GM12878 (cell line): ENCODE results near the gene CREB3L4. TPM values are rescaled to one million over a fixed set of nuclear protein-coding genes. Genes with fewer than 3 reads are reported as not detected.

Experiments
- ATAC-seq: fragments of 200-7000 bp; cut with Tn5 transposase; 3 replicates; pipeline ENCODE4 v1.9.1; 2020; ENCODE audit warnings: mild to moderate bottlenecking, moderate library complexity
- BruUV-seq: library from RNA; stranded (reverse); fragments of 400-500 nt; replicated peaks from 2 replicates; lab custom pipeline; 2021; lab: Mats Ljungman, UMichigan
- CTCF ChIA-PET: fragments of 300-600 bp; sonication (Branson Sonifier 250); formaldehyde crosslinking; extraction: SDS; loops from one replicate; lab custom pipeline; 2021; ENCODE audit warnings: inconsistent platforms; lab: Yijun Ruan, JAX
- POLR2A ChIA-PET: fragments of 350-600 bp; formaldehyde crosslinking; extraction: SDS; loops from one replicate; lab custom pipeline; 2021; ENCODE audit warnings: inconsistent platforms; lab: Charles Lee
- RAD21 ChIA-PET: fragments of 300-600 bp; sonication (Branson Sonifier 250); formaldehyde crosslinking; loops from one replicate; lab custom pipeline; 2023; ENCODE audit warnings: antibody characterized with exemption; ENCODE audit not compliant: unreplicated experiment; lab: Charles Lee
- SMC1A ChIA-PET: fragments of 300-600 bp; sonication (Branson Sonifier 250); formaldehyde crosslinking; loops from one replicate; lab custom pipeline; 2023; ENCODE audit not compliant: unreplicated experiment, uncharacterized antibody; lab: Charles Lee
- DNase-seq: peaks from one replicate; pipeline ENCODE4 v3.0.0-alpha.2; 2011; ENCODE audit warnings: low read depth, low spot score
- FAIRE-seq: peaks from 3 replicates; lab custom pipeline; 2011; peaks lifted over from hg19 to GRCh38; lab: Jason Lieb, UNC
- H2AFZ ChIP-seq: 2 replicates; pipeline ENCODE4 v1.6.0; 2011; ENCODE audit warnings: low read depth, low read length, control low read depth; ENCODE audit not compliant: control insufficient read depth
- H3K27ac ChIP-seq: 2 replicates; pipeline ENCODE4 v1.5.1; 2011; ENCODE audit warnings: control low read depth; ENCODE audit not compliant: control insufficient read depth, insufficient read depth
- H3K27me3 ChIP-seq, 2 experiments: replicated peaks in 1 of 2; 2 replicates each; pipeline versions ENCODE4 v1.6.0 to v1.6.1; 2011; ENCODE audit warnings: low read length in 1 of 2; ENCODE audit not compliant: control insufficient read depth in 2 of 2, insufficient read depth in 2 of 2
- H3K36me3 ChIP-seq, 2 experiments: 2 replicates each; pipeline ENCODE4 v1.5.1; 2011; ENCODE audit warnings: low read length in 1 of 2; ENCODE audit not compliant: control insufficient read depth in 2 of 2, insufficient read depth in 2 of 2
- H3K4me1 ChIP-seq: 2 replicates; pipeline ENCODE4 v1.6.1; 2011; ENCODE audit warnings: mild to moderate bottlenecking, low read length, moderate library complexity, mixed read lengths; ENCODE audit not compliant: control insufficient read depth, insufficient read depth
- H3K4me2 ChIP-seq: 2 replicates; pipeline ENCODE4 v1.6.0; 2011; ENCODE audit warnings: control low read depth; ENCODE audit not compliant: control insufficient read depth, insufficient read depth
- H3K4me3 ChIP-seq: fragments of 200-600 bp; sonication (generic); 2 replicates; pipeline ENCODE4 v1.5.1; 2016
- H3K79me2 ChIP-seq: 2 replicates; pipeline ENCODE4 v1.6.0; 2011; ENCODE audit warnings: low read length; ENCODE audit not compliant: control insufficient read depth, insufficient read depth
- H3K9ac ChIP-seq: 2 replicates; pipeline ENCODE4 v1.8.0; 2011; ENCODE audit warnings: low read length, control low read depth, mixed read lengths; ENCODE audit not compliant: control insufficient read depth, insufficient read depth
- H3K9me3 ChIP-seq: replicated peaks from 3 replicates; pipeline ENCODE4 v1.5.1; 2011; ENCODE audit warnings: mild to moderate bottlenecking, low read length; ENCODE audit not compliant: control insufficient read depth, insufficient read depth
- H4K20me1 ChIP-seq: 2 replicates; pipeline ENCODE4 v1.6.0; 2011; ENCODE audit not compliant: control insufficient read depth, insufficient read depth
- MTA3 ChIP-seq: IDR thresholded peaks from 2 replicates; pipeline ENCODE4 v1.6.1; 2012; ENCODE audit warnings: low read length, inconsistent platforms, borderline replicate concordance
- NFIC ChIP-seq: IDR thresholded peaks from 2 replicates; pipeline ENCODE4 v1.6.1; 2012; ENCODE audit warnings: low read depth, mild to moderate bottlenecking, inconsistent platforms, low read length, moderate library complexity
- ZNF207 ChIP-seq: fragments of 450-650 bp; IDR thresholded peaks from 2 replicates; pipeline ENCODE4 v1.6.1; 2014; ENCODE audit warnings: antibody characterized with exemption, mild to moderate bottlenecking, borderline replicate concordance
- ZNF384 ChIP-seq: IDR thresholded peaks from 2 replicates; pipeline ENCODE4 v1.6.1; 2012; ENCODE audit warnings: low read depth, mild to moderate bottlenecking, low read length, improper control_type of control experiment, borderline replicate concordance
- WGBS: methylation state at CpG from one replicate; pipeline ENCODE4 v1.1.6; 2016; ENCODE audit warnings: low lambda C conversion rate; ENCODE audit not compliant: insufficient replicate concordance, insufficient coverage; ENCODE audit errors: missing lambda C conversion rate; 5-methylcytosine and 5-hydroxymethylcytosine counted together
- in situ Hi-C: fragments of 300-500 bp; cut with MboI; formaldehyde crosslinking; loops from 9 replicates; pipeline ENCODE4 v1.14.3; 2018; ENCODE audit warnings: mixed read lengths
- intact Hi-C: fragments of 100-400 bp; cut with micrococcal nuclease; formaldehyde crosslinking; loops from one replicate; pipeline ENCODE4 v1.14.2; 2022; ENCODE audit not compliant: unreplicated experiment
- polyA plus RNA-seq, 11 experiments: library from polyadenylated mRNA; depleted of rRNA in 4 of 11; unstranded in 6 of 11; stranded (reverse) in 5 of 11; fragments of >200 nt; fragmentation: Nextera tagmentation in 4 of 11; fragmentation: Illumina TruSeq in 1 of 11; extraction: Ambion mirVana in 4 of 11; extraction: Trizol in 1 of 11; gene quantifications; 1 replicate in 1 of 11; 2 replicates in 10 of 11; pipeline versions ENCODE4 v1.2.1 to v1.2.3, GENCODE V29; 2011 to 2016; ENCODE audit warnings: inconsistent platforms in 2 of 11, missing spikeins in 2 of 11, low read depth in 1 of 11
- total RNA-seq, 4 experiments: library from RNA; depleted of rRNA in 3 of 4; stranded (reverse); fragments of >200 nt in 3 of 4; fragmentation: Illumina TruSeq in 1 of 4; extraction: Trizol in 1 of 4; gene quantifications; 2 replicates each; pipeline versions ENCODE4 v1.2.1 to v1.2.3, GENCODE V29; 2013 to 2021
- TF ChIP-seq, protein P1 (sequence below): IDR thresholded peaks from 2 replicates; pipeline ENCODE4 v1.6.1; 2012; ENCODE audit warnings: low read depth, low read length, improper control_type of control experiment

CREB3L4 gene
- total and polyA plus RNA-seq, 10 of the 15 experiments (the other 5 are each of a cell fraction or from before 2014, with no cell fraction given): 9.7 to 14.0 (median 12.1) TPM

DNA sequence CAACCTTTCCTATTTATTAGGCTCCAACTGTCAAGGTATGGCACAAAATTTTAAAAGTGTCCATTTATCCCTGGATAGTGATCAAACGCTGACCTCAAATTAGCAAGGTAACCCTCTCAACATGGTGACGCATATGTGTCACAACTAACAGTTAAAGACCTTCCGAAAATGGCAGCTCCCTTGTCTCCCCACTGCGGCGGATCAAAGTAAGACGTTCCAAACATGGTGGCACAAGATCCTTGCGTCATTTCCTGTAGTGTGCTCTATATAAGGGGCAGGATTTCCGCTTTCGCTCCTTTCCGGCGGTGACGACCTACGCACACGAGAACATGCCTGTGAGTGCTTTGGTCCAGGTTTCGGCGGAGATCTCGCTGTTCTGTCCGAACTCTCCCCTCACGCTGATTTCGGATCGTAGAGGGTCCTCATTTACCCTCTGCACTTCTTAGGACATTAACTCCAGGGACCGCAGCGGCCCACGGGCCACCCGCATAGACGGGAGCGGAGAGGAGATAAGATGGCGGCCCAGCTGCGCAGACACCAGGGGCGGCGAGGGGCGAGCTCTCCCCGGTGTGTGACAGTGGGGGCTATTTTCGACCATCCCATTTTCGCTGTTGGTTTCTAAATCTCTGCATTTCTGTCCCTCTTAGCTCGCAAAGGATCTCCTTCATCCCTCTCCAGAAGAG lies 22.9 kb downstream of the CREB3L4 start, which contains the start of gene RPS27 (continued):
- TF ChIP-seq, protein P1, sequence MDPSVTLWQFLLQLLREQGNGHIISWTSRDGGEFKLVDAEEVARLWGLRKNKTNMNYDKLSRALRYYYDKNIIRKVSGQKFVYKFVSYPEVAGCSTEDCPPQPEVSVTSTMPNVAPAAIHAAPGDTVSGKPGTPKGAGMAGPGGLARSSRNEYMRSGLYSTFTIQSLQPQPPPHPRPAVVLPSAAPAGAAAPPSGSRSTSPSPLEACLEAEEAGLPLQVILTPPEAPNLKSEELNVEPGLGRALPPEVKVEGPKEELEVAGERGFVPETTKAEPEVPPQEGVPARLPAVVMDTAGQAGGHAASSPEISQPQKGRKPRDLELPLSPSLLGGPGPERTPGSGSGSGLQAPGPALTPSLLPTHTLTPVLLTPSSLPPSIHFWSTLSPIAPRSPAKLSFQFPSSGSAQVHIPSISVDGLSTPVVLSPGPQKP: peak; percentile 40; the same call in 1 of the 2 replicates
- TF ChIP-seq ZNF384: no peak

DNA sequence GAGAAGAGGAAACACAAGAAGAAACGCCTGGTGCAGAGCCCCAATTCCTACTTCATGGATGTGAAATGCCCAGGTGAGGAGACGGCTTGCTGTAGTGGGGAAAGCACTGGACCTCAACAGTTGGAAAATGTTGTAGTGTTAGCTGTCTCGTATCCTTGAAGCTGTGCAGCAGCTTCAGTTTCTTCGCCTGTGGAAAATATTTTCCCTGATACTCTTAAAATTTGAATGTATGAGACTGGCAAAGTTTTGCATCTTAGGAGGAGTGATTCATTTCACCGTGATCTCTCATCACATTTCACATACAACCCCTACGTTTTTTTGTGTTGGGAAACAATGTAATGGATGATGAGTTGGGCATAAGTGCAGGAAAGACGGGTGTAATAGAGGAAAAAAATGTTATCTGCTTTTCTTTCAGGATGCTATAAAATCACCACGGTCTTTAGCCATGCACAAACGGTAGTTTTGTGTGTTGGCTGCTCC lies 23.5 kb downstream of the CREB3L4 start:
- Histone ChIP-seq H3K4me3 (peak overlapping the region; percentile 86), H3K4me2 (peak overlapping the region; percentile 89), H3K79me2 (peaks cover 25% of the 10 kb centered on the region), H3K27ac (peak overlapping the region; percentile 96), H3K9me3 (no peaks in the 10 kb centered on the region), H3K9ac (peak overlapping the region; percentile 98), H3K27me3 (no peaks in the 10 kb centered on the region), H4K20me1 (no peaks in the 10 kb centered on the region), H3K4me1 (peaks cover 9% of the 10 kb centered on the region), H3K36me3 (peaks cover 0 to 16% of the 10 kb centered on the region in 2 experiments; a peak in 3 of 4 replicates), H2AFZ (no peak overlapping the region)
- ChIA-PET SMC1A (interaction anchor here (0.5 to 1.9 kb wide), 10 partner anchors 17 to 236 kb away, joined by 3 to 5 read pairs (median 4); no protein-coding TSS in a partner anchor), CTCF (interaction anchor here (1.4 to 1.8 kb wide), 3 partner anchors 13 to 481 kb away, joined by 3 to 13 read pairs (median 4); partner anchors contain the start of gene JTB), RAD21 (interaction anchor here (0.9 to 2.3 kb wide), 4 partner anchors 13 to 194 kb away, joined by 3 to 10 read pairs (median 4); partner anchors contain the start of gene CREB3L4), POLR2A (interaction anchor here (0.9 to 3.8 kb wide), 14 partner anchors 9 to 261 kb away, joined by 3 to 26 read pairs (median 4); partner anchors contain the start of genes DENND4B, JTB and SLC39A1)
- no peak for DNase-seq
- FAIRE-seq: no peak
- intact Hi-C loops: loop anchor here (2.0 to 5.0 kb wide), 2 partner anchors 191 to 282 kb away; partner anchors contain the start of gene HAX1
- TF ChIP-seq ZNF207 (no peak), NFIC (0 out of 2 replicates have a peak, but pooled peaks have one; percentile 14), MTA3 (0 out of 2 replicates have a peak, but pooled peaks have one; percentile 69)
- in situ Hi-C loops: loop anchor here (5.0 to 10.0 kb wide), 2 partner anchors 281 to 486 kb away; partner anchors contain the start of gene HAX1
- no TSS peak for BruUV-seq
- ATAC-seq: no peak
- 1% methylated on average over 9 of the region's 9 CpGs for WGBS
